Memory B cell (primary cell): ENCODE measurements around the gene CCDC12.

Experiments
- ATAC-seq: fragments of 150-1000 bp; cut with Tn5 transposase; 2 replicates; pipeline ENCODE4 v1.10.0; 2021; ENCODE audit warnings: low read depth, mild to moderate bottlenecking, moderate library complexity
- DNase-seq, 2 donors: peaks; one replicate each; pipeline ENCODE4 v3.0.0; 2022; ENCODE audit warnings: low spot score in 2 of 2
- H3K27ac Mint-ChIP-seq: one replicate; pipeline ENCODE4 v1.8.0; 2022; ENCODE audit warnings: mild to moderate bottlenecking, moderate library complexity, mixed read lengths
- H3K27me3 Mint-ChIP-seq: one replicate; pipeline ENCODE4 v1.8.0; 2022; ENCODE audit warnings: mixed read lengths
- H3K36me3 Mint-ChIP-seq: one replicate; pipeline ENCODE4 v1.8.0; 2022; ENCODE audit warnings: mild to moderate bottlenecking, mixed read lengths
- H3K4me1 Mint-ChIP-seq: one replicate; pipeline ENCODE4 v1.8.0; 2022; ENCODE audit warnings: mixed read lengths
- H3K4me3 Mint-ChIP-seq: one replicate; pipeline ENCODE4 v1.8.0; 2022; ENCODE audit warnings: mild to moderate bottlenecking, moderate library complexity, mixed read lengths
- H3K9me3 Mint-ChIP-seq: one replicate; pipeline ENCODE4 v1.8.0; 2022; ENCODE audit warnings: mixed read lengths

CCDC12 gene

GRCh38 chr3:47011371-47011770 lies 34.8 kb upstream of the CCDC12 start:
- ATAC-seq (no peak), DNase-seq (peak in 1 of 2 donors; percentile 9)
- no peaks in the 10 kb centered on the region for H3K36me3 Mint-ChIP-seq
- no peaks in the 10 kb centered on the region for H3K27me3 Mint-ChIP-seq
- peaks cover 7% of the 10 kb centered on the region for H3K4me1 Mint-ChIP-seq
- no peak overlapping the region for H3K4me3 Mint-ChIP-seq
- H3K27ac Mint-ChIP-seq = peak overlapping the region; percentile 89
- no peaks in the 10 kb centered on the region for H3K9me3 Mint-ChIP-seq

- Mint-ChIP-seq H3K36me3 (peaks cover under 1% of the 10 kb centered on the region), H3K27ac (peak overlapping the region; percentile 89), H3K4me3 (peak overlapping the region; percentile 81), H3K4me1 (peaks cover 4% of the 10 kb centered on the region), H3K27me3 (no peaks in the 10 kb centered on the region), H3K9me3 (no peaks in the 10 kb centered on the region)
- ATAC-seq (no peak), DNase-seq (no peak)
These were observed 34.4 kb upstream of the CCDC12 start for GRCh38 chr3:47010910-47011309.

- H3K9me3 Mint-ChIP-seq = no peaks in the 10 kb centered on the region
- peak overlapping the region; percentile 89 for H3K27ac Mint-ChIP-seq
- H3K36me3 Mint-ChIP-seq = peaks cover 3% of the 10 kb centered on the region
- H3K27me3 Mint-ChIP-seq = no peaks in the 10 kb centered on the region
- H3K4me1 Mint-ChIP-seq = peaks cover 4% of the 10 kb centered on the region
- no peak for ATAC-seq
- H3K4me3 Mint-ChIP-seq = peak overlapping the region; percentile 81
- DNase-seq = no peak
These were observed 33.7 kb upstream of the CCDC12 start for GRCh38 chr3:47010111-47010712.

- Mint-ChIP-seq H3K36me3 (peaks cover 3% of the 10 kb centered on the region), H3K4me3 (peak overlapping the region; percentile 81)
- ATAC-seq = peak; percentile 90
These were observed 32.9 kb upstream of the CCDC12 start for GRCh38 chr3:47009225-47010110.

GRCh38 chr3:47008851-47009224 lies 32.3 kb upstream of the CCDC12 start:
- Mint-ChIP-seq H3K4me3 (peak overlapping the region; percentile 81), H3K9me3 (no peaks in the 10 kb centered on the region), H3K27me3 (no peaks in the 10 kb centered on the region), H3K4me1 (peaks cover 4% of the 10 kb centered on the region), H3K27ac (no peak overlapping the region), H3K36me3 (peaks cover 6% of the 10 kb centered on the region)
- no peak for ATAC-seq
- no peak for DNase-seq

More at GRCh38 chr3:47009225-47010110, 32.9 kb upstream of the CCDC12 start:
- Mint-ChIP-seq H3K9me3 (no peaks in the 10 kb centered on the region), H3K27me3 (no peaks in the 10 kb centered on the region), H3K27ac (peak overlapping the region; percentile 89), H3K4me1 (peaks cover 4% of the 10 kb centered on the region)
- peak; percentile 71 to 75 for DNase-seq

- Mint-ChIP-seq H3K36me3 (peaks cover 9% of the 10 kb centered on the region), H3K9me3 (no peaks in the 10 kb centered on the region), H3K4me1 (peaks cover 4% of the 10 kb centered on the region), H3K27me3 (no peaks in the 10 kb centered on the region), H3K27ac (no peak overlapping the region), H3K4me3 (peak overlapping the region; percentile 81)
- DNase-seq = no peak
- no peak for ATAC-seq
These were observed 31.8 kb upstream of the CCDC12 start for GRCh38 chr3:47008234-47008796.

- H3K4me3 Mint-ChIP-seq = no peak overlapping the region
- H3K9me3 Mint-ChIP-seq = no peaks in the 10 kb centered on the region
- no peak for DNase-seq
- peaks cover 9% of the 10 kb centered on the region for H3K36me3 Mint-ChIP-seq
- peaks cover 4% of the 10 kb centered on the region for H3K4me1 Mint-ChIP-seq
- ATAC-seq = no peak
- no peaks in the 10 kb centered on the region for H3K27me3 Mint-ChIP-seq
- no peak overlapping the region for H3K27ac Mint-ChIP-seq
These were observed 31.1 kb upstream of the CCDC12 start for GRCh38 chr3:47007482-47008233.

GRCh38 chr3:47007001-47007400 lies 30.5 kb upstream of the CCDC12 start:
- no peak overlapping the region for H3K4me3 Mint-ChIP-seq
- no peak for DNase-seq
- no peaks in the 10 kb centered on the region for H3K27me3 Mint-ChIP-seq
- peaks cover 12% of the 10 kb centered on the region for H3K36me3 Mint-ChIP-seq
- H3K4me1 Mint-ChIP-seq = peaks cover 6% of the 10 kb centered on the region
- ATAC-seq = no peak
- H3K9me3 Mint-ChIP-seq = no peaks in the 10 kb centered on the region
- no peak overlapping the region for H3K27ac Mint-ChIP-seq

GRCh38 chr3:47006145-47006651 lies 29.7 kb upstream of the CCDC12 start:
- DNase-seq = no peak
- Mint-ChIP-seq H3K36me3 (peaks cover 12% of the 10 kb centered on the region), H3K4me3 (no peak overlapping the region), H3K27ac (no peak overlapping the region), H3K4me1 (peaks cover 6% of the 10 kb centered on the region), H3K27me3 (no peaks in the 10 kb centered on the region), H3K9me3 (no peaks in the 10 kb centered on the region)
- no peak for ATAC-seq

- Mint-ChIP-seq H3K4me3 (no peak overlapping the region), H3K9me3 (no peaks in the 10 kb centered on the region), H3K27me3 (no peaks in the 10 kb centered on the region), H3K4me1 (peaks cover 6% of the 10 kb centered on the region), H3K27ac (no peak overlapping the region), H3K36me3 (peaks cover 12% of the 10 kb centered on the region)
- no peak for ATAC-seq
- DNase-seq = no peak
These were observed 28.9 kb upstream of the CCDC12 start for GRCh38 chr3:47005212-47006144.

- no peak overlapping the region for H3K27ac Mint-ChIP-seq
- ATAC-seq (no peak), DNase-seq (no peak)
- H3K4me3 Mint-ChIP-seq = no peak overlapping the region
- H3K9me3 Mint-ChIP-seq = no peaks in the 10 kb centered on the region
- peaks cover 12% of the 10 kb centered on the region for H3K36me3 Mint-ChIP-seq
- H3K4me1 Mint-ChIP-seq = peaks cover 2% of the 10 kb centered on the region
- H3K27me3 Mint-ChIP-seq = no peaks in the 10 kb centered on the region
These were observed 28.0 kb upstream of the CCDC12 start for GRCh38 chr3:47004369-47005211.
